GM19238 (cell line): Measurements from ENCODE around the gene ENOPH1.

Experiments
- DNase-seq: peaks from one replicate; pipeline ENCODE4 v3.0.0; 2011; ENCODE audit warnings: low spot score; ENCODE audit not compliant: insufficient read length

Gene ENOPH1

GRCh38 chr4:82428526-82428968, 1.8 kb upstream of the ENOPH1 start:
- no peak for DNase-seq

GRCh38 chr4:82428969-82429727, 1.2 kb upstream of the ENOPH1 start:
- peak; percentile 90 for DNase-seq

DNA sequence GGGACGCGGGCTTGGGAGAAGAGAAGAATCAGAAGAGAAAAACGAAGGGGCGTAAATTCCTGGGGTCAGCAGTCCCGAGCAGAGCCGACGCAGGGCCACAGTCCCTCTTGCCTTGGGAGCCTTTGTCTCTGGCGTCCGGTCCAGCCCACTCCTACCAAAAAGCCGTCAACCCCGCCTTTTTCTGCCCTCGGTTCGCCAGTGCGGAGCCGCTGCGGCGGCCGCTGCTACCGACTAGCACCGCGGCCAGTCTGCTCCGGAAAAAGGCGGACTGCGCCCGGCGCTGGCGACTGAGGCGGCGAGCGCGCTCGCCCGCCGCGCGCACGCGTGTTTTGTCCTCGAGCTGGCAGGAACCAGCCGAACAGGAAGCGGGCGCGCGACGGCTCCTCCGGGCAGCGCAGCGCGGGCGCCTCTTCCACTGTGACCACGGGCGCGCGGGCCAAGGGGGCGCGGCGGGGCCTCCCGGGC, 630 bp upstream of the ENOPH1 start:
- no peak for DNase-seq

- DNase-seq = peak; percentile 13
Measured at GRCh38 chr4:82430964-82431745, 765 bp downstream of the ENOPH1 start.

DNA sequence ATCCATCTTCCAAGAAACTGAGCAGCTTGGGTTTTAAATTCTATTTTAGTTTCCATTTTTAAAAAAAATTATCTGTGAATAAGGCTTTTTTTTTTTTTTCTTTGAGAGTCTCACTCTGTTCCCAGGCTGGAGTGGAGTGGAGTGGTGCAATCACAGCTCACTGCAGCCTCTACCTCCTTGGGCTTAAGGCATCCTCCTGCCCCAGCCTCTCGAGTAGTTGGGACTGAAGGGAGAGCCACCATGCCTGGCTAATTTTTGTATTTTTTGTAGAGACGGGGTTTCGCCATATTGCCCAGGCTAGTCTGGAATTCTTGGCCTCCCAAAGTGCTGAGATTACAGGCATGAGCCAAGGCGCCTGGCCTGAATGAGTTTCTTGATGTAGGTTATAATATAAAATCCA, 1.4 kb downstream of the ENOPH1 start:
- DNase-seq = no peak

GRCh38 chr4:82432596-82432995, 2.2 kb downstream of the ENOPH1 start:
- no peak for DNase-seq

DNA sequence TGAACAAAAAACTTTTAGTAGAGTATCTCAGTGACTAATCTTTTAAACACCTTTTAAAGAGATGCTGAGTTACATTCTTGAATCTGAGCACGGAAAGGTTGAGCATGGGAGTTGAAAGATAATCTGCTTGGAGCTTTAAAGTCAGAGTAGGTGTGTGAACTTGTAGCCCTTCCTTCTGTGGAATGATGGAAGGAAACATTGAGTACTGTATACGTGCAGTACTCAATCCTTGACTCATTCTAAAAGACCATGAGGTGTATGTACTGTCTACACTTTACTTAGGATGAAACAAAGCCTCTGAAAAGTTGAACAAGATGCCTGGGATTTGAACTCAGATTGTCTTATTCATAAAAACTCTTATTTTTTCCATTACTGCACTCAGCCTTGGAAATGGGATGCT, 3.4 kb downstream of the ENOPH1 start:
- no peak for DNase-seq

DNA sequence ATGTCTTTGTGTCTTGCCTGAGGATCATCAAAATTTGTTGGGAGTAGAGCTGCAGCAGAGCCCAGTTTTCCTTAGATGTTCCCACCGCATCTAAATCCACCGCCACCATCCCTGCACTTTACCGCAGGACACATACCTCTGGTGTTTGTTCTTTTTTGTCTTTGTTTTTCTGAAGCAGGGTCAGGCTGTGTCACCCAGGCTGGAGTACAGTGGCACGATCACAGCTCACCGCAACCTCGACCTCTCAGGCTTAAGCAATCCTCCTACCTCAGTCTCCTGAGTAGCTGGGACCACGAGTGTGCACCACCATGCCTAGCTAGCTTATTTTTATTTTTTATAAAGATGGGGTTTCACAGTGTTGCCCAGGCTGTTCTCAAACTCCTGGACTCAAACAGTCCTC, 4.6 kb downstream of the ENOPH1 start:
- no peak for DNase-seq

DNA sequence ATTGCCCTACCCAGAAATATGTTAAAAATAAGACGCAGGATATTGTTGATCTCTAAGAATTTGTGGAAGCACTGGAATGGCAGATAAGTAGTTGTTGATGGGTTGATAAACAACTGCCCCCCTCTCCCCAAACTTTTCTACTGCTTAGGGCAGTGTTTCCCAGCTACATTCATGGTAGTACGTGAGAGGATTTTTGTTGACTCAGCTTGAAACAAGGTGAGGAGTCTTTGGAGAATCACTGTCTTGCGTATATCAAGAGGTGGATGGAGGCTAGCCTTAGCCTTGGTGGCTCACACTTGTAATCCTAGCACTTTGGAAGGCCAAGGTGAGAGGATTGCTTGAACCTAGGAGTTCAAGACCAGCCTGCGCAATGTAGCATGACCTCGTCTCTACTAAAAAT, 5.7 kb downstream of the ENOPH1 start:
- no peak for DNase-seq

DNA sequence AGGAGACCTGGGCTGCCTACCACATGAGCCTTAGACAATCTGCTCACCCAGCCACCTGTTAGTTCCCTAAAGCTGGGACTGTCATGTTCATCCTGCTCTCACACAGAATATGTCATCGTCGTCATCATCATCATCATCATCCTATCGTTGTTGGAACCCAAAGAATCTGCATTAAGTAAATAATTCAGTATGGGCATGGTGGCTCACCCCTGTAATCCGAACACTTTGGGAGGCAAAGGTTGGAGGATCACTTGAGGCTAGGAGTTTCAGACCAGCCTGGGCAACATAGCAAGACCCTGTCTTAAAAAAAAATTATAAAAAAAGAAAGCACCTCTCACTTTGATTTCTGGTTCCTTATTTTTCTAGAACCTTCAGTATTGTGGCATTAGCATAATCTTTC, 6.4 kb downstream of the ENOPH1 start:
- DNase-seq = no peak

DNA sequence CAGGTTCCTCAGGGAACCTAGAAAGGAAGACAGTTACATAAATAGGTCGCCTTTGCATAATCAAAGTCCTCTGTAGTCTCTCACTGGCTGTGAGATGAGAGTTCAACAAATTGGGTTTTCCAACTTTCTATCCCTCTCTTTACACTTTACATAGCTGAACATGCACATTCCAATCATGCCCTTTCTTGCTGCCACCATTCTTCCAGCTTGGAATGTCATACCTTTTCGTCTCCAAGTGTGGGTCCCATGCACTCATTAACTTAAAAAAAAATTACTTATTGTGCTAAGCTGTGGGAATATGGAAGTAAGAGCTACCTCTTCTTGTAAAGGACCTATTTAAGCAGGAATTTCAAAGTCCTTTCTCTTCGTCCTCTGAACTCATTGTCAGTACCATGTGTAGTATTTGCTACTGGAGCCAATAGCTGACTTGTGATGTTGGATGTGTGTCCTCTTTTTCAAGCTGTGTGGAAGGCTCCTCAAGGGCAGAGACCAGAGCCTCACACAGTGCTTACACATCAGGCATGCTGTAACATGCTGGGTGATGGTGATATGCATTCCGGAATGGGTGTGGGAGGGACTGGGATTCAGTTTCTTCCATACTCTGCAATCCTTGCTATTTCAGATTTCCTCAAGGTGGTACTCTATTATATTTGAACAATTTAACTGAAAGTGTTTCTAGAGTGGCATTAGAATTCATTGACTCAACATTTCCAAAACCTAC, 7.1 kb downstream of the ENOPH1 start:
- DNase-seq = no peak

- no peak for DNase-seq
Measured at GRCh38 chr4:82439088-82439487, 8.7 kb downstream of the ENOPH1 start.

DNA sequence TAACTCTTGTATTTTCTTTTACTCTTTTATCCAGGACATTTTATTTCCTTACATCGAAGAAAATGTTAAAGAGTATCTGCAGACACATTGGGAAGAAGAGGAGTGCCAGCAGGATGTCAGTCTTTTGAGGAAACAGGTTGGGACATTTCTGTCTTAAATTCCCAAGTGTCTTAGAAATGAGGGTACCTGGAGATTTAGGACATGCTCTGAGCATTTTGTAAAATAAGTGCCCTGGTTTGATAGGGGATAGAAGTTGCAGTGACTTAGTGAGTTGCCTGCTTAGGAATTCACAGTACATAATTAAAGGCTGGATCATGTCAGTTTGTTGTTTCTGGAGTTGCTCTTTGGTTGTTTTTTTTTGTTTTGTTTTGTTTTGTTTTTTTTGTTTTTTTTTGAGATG, 17.5 kb downstream of the ENOPH1 start:
- DNase-seq = no peak

GRCh38 chr4:82450966-82451755, 20.8 kb downstream of the ENOPH1 start:
- DNase-seq = no peak

DNA sequence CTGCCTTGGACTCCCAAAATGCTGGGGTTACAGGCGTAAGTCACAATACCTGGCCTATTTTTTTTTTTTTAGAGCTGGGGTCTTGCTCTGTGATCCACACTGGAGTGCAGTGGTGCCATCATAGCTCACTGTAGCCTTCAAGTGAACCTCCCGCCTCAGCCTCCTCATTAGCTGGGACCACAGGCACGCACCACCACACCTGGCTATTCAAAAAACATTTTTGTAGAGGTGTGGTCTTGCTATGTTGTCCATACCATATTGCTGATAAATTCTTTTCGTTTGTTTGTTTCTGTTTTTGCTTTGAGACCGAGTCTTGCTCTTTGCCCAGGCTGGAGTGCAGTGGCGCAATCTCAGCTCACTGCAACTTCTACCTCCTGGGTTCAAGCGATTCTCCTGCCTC, 21.6 kb downstream of the ENOPH1 start:
- DNase-seq = no peak

DNA sequence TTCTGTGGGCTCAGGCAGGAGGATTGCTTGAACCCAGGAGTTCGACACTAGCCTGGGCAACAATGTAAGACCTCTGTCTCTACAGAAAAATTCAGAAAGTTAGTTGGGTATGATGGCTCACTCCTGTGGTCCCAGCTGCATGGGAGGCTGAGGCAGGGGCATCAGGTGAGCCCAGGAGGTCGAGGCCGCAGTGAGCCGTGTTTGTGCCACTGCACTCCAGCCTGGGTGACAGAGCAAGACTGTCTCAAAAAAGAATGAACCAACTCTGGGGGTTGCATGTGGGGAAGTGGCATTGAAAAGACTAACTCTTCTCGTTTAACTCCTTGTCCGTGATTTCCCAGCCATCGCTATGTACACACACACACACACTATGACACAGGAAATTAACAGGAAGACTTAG, 26.9 kb downstream of the ENOPH1 start:
- no peak for DNase-seq

GRCh38 chr4:82458729-82459128, 28.3 kb downstream of the ENOPH1 start:
- DNase-seq = no peak

DNA sequence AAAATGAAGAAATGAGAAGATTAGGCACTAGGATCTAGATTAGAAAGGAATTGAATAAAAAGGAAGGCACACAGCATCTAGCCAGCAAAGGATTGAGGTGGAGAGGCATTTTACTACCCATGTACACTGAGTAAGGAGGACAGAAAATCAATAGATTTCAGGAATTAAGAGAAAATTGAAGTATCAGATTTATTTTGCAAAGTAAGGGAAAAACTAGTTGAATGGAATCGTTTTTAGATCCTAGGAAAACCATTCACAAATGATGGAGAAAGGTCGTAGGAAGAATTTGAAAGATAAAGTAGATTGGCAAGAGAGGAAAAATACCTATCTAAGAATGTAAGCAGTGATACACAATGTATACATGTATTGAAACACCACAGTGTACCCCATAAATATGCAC, 31.3 kb downstream of the ENOPH1 start:
- no peak for DNase-seq

- peak; percentile 59 for DNase-seq
Measured at GRCh38 chr4:82462415-82462831, 32.0 kb downstream of the ENOPH1 start.

GRCh38 chr4:82463221-82463620, 32.8 kb downstream of the ENOPH1 start:
- no peak for DNase-seq

GRCh38 chr4:82467471-82467870, 37.1 kb downstream of the ENOPH1 start:
- DNase-seq = no peak
